GM18861 (cell line): Measurements from ENCODE around the gene CLCF1.
A peak's percentile ranks its signal among the peaks of the same experiment; 100 is the strongest.
"Not testable (repeated sequence)": the region's sequence is repeated elsewhere in the genome, so short reads cannot be mapped to it uniquely, and the experiment has no call there.

Experiments
- ATAC-seq: cut with Tn5 transposase; IDR thresholded peaks from one replicate; pipeline ENCODE4 v1.9.1; 2021; ENCODE audit not compliant: unreplicated experiment

CLCF1 gene

DNA sequence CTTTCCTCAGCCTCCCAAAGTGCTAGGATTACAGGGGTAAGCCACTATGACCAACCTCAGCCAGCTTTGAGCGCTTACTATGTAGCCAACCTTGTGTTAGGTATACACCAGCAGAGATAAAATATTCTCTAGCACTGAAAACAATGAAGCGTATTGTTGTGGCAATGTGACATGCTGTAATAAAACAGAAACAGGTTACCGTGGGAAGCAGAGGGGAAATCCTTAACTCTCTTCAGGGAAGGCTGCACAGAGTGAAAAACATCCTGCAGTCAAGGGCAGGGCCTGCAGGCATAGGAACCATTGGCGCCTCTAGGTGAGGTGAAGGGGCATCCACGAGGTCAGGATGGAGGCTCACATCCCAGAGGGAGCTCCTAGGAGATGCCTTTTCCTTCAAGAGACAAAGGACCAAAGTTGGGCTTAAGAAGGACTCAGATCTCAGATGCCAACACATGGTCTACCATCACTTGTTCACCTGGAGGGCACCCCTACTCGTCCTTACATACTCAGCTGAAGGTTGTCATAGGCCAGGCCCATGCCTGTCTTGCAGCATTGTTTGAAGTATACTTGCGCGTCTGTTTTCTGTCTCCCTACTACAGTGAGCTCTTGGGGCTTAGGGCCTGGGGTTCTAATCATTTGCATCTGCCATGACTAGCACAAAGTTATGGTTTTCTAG is 28.0 kb downstream of the CLCF1 start:
- ATAC-seq, result no peak

DNA sequence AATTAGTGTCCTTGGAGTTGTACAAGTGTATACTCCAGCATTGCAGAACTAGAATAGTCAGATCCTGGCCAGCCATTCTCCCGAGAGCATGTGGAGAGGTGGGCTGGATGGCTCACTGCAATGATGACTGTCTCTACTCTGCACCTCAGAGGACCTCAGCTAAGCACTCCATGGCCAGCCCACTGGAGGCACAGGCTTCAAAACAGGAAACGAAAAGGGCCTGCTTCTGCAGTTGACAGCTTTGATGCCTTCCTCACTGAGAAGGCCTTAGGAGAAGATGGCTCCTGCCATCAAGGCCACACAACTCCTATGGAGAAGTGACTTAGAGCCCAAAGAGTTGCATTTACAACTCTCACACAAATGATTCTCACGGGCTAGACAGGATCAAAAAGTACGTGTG is 29.1 kb downstream of the CLCF1 start:
- no peak for ATAC-seq

DNA sequence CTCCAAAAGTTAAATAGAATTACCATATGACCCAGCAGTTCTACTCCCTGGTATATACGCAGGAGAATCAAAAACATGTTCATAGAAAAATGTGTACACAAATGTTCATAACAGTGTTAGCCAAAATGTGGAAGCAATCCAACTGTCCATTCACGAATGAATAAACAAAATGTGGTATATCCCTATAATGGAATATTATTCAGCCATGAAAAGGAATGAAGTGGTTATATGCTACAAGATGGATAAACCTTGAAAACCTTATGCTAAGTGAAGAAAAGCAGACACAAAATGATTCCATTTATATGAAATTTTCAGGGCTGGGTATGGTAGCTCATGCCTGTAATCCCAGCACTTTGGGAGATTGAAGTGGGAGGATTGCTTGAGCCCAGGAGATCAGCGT is 36.1 kb downstream of the CLCF1 start:
- no peak for ATAC-seq

DNA sequence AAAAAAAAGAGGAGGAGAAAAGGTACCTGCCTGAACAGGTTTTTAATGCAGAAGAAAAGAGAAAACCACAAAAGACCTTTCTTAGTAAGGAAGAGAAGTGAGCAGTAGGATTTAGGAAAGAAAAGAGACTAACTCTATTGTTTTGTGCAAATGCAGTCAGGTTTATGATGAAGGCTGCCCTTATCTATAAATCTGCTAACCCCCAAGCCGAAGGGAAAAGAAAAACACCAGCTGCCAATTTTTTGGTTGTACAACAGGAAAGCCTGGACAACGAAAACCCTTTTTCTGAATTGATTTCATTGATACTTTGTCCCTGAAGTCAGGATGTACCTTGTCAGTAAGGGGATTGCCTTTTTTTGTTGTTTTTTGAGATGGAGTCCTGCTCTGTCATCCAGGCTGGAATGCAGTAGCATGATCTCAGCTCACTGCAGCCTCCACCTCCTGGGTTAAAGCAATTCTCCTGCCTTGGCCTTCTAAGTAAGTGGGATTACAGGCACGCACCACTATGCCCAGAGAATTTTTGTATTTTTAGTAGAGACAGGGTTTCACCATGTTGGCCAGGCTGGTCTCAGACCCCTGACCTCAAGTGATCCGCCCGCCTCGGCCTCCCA is 41.2 kb downstream of the CLCF1 start:
- no peak for ATAC-seq

DNA sequence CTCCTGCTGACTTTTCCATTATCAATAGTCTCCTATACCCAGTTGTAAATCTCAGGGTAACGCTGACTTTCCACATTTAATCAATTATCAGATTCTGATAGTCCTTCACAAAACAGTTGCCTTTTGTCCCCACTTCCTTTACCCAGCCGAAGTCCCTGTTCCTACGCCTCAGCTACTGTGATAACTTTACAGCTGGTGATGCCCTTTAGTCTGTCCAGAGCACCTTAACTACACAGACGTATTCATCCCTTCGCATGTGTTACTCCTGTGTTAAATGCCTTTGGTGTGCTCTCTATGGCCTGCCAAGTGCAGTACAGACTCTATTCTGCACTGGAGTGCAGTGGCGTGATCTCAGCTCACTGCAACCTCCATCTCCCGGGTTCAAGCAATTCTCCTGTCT is 49.9 kb downstream of the CLCF1 start:
- no peak for ATAC-seq

DNA sequence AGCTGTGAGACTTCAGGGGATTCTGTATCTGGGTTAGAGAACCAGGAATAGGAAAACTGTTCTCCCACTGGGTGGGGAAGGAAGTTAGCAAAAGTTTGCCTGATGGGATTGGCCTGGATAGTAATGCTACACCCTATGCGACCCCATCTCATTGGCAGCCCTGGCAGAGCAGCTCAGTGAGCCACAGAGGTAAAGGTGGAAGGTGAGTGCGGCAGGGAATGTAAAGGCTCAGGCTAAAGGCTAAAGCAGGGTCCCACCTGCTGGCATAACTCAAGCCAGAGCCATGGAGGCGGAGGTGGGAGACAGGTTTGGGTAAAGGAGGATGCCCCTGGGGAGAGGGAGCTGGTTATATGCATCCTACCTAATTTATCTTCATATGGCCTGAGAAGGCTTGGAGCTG is 51.3 kb downstream of the CLCF1 start:
- no peak for ATAC-seq

DNA sequence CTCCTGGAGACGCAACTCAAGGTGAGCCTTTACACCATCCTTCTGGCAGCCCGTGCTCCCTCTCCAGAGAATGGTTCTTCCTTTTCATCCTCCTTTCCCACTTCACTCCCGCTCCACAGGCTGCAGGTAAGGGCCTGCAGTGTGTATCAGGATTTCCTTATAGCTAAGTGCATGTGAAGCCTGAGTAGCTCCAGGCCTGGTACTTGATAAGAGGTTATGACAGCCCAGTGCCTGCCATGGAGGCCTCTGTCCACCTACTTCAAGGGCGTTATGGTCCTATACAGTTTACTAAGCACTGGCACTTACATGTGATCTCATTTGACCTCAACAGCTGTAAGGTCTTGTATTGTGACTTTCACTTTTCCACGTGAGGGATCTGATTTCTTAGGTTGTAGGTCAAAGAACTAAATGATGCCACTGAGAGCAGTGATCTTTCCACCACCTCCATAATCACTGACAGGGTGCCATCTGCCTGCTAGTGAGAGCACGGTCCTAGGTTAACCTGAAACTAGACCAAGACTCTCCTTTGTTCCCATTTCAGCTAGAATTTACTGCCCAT is 52.0 kb downstream of the CLCF1 start:
- ATAC-seq, result no peak

DNA sequence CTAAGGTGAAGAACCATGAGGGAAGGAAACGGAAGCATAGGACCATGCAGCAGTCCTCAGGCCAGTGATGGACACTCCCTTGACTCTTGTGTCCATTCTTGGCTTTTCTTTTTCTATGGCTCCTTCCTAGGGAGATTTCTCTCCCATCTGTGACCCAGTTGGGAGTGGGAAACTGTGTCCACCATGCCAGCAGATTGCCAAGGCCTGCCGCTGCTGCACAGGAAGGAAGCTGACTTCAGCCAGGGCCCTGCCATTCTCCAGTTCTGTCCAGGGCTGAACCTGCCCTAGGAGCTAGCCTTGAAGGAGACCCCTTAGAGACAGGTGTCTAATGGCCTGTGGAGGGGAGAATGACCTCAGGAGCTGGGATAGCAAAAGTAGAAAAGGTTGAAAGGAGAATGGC is 52.7 kb downstream of the CLCF1 start:
- ATAC-seq, result no peak

DNA sequence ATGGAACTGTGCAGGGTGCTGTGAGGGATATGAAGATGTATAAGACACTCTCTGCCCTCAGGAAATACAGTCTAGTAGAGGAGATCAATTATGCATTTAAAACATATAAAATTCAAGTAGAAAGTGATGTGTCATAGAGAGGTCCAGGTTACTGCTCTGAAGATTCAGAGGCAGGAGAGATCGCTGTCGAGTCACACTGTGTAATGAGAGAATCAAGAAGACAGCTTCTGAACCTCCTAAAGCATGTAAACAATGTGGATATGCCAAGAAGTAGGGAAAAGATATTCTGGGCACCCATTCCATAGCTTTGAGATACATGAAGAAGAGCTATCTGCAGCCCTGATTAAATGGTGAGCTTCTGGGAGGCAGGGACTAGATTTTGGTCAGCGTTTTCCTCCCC is 53.4 kb downstream of the CLCF1 start:
- no peak for ATAC-seq

DNA sequence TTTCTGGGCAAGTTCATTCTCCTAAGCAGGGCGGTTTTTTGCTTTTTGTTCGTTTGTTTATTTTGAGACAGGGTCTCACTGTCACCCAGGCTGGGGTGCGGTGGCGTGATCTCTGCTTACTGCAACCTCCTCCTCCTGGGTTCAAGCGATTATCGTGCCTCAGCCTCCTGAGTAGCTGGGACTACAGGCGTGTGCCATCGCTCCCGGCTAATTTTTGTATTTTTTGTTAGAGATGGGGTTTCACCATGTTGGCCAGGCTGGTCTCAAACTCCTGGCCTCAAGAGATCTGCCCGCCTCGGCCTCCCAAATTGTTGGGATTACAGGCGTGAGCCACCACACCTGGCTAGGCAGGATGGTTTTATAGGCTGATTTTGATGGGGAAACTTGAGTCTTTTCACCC is 54.5 kb downstream of the CLCF1 start:
- ATAC-seq, result not testable (repeated sequence)

DNA sequence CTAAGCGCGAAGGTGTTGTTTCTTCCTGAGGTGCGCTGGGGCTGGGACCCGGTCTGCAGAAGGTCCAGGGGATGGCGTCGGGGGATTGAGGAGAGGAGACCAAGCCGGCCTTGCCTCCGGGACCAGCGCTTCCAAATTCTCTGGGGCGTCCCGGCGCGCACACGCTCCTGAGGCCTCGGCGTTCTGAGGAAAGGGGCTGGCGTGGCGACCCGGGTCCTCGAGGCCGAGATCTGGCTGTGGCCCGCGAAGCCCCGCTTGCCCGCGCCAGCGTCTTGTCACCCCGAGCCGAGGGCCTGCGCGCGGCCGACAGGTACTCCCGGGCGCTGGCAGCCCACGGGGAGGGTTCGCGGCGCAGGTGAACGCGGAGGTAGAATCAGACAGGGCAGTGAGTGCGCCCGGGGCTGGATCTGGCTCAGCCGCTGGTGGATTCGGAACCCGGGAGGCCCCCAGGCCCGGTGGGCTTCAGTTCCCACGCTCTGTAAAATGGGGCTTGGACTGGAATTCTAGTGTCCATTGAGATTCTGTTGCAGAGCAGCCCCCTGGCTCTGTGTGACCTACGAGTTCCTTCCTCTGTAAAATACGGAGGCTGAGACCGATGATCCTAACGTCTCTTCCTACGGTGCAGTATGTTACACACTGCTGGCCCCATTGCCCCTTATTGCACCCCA is 55.4 kb downstream of the CLCF1 start:
- no peak for ATAC-seq

DNA sequence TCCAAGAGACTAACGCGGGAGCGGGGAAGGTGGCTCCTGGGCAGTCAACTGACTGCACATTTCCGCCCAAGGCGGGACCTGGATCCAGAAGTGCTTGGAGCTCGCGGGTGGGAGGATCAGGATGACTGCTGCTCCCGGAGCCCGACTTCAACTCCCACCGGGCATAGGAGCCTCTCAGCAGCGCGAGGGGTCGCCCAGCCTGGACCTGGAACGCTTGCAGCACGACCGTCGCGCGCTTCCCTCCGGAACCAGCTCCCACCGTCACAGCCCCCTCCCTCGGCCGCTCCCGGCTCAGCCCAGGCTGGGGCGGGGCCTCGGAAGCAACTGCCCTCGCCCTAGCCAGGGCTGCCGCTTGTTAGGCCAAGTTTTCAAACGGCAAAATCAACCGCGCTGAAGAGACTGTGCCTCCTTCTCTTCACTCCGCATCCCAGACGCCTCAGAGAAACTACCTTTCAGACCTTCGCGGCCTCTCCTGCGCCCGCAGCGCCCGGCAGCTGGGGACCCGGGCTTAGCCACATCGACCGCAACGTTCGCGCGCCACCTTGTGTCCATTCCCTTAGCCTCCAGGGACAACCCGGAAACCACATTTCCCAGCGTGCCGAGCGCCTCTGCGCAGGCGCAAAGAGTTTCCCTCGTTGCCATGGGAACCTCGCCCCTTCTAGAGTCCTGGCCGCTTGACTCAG is 56.1 kb downstream of the CLCF1 start:
- peak; percentile 81 for ATAC-seq

DNA sequence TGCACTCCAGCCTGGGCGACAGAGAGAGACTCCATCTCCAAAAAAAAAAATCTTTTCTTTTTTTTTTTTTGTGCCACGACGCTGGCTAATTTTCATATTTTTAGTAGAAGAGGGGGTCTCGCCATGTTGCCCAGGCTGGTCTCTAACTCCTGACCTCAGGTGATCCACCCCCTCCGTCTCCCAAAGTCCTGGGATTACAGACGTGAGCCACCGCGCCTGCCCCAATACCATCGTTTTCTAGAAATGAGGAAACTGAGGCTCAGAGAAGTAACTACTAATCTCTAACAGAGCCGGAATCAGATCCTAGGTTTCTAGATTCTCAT is 56.6 kb downstream of the CLCF1 start:
- ATAC-seq, result no peak

DNA sequence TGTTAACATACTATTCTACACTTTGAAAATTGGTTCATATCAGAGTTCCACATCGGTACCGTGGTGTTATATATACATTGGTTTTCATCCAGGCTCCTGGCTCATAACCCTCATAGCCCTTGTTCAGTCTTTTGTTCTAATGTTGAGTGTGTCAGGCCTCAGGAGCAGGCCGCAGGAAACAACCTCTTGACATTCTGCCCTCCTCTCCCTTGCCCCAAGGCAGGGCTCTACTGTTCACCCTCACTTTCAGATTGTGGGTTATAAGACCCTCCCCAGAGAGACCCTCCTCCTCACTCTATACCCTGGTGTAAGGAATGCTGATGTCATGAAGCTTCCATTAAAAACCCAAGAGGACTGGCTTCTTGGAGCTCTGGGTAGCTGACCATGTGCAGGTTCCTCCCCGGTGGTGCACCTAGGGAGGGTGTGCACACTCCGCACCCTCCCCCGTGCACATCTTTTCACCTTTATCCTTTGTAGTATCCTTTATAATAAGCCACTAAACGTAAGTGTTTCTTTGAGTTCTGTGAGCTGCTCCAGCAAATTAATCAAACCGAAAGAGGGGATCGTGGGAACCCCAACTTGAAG is 58.0 kb downstream of the CLCF1 start:
- no peak for ATAC-seq

DNA sequence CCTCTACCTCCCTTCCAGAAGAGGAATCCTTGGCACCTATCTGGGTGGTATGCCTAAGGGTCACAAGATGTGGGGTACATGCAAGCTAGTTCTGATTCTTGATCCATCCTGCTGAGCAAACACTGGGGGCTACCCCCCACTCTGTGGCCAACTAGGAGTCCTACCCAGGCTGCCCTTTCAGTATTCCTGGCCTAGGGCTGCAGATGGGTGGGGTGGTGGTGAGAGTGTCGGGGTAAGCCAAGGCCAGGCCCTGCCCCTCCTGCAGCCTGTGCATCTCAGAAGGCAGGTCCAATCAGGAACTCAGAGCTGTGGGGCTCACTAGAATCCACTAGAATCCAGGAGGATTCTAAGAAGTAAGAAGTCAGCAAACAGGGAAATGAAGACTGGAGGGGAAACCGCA is 59.2 kb downstream of the CLCF1 start:
- ATAC-seq, result no peak
